ENCODE data around the gene GRIN2C. TPM values are rescaled to one million over a fixed set of nuclear protein-coding genes. Genes with fewer than 3 reads are reported as not detected.

The GRIN2C gene
- total and polyA plus RNA-seq, 2 donors (not counting 1 experiment from before 2014, with no cell fraction given), result 0.03 TPM; not detected in 1

GRCh38 chr17:74822939-74823367 lies 36.7 kb downstream of the GRIN2C start:
- peaks cover 0 to 10% of the 10 kb centered on the region in 2 experiments for H3K36me3 ChIP-seq (replicated peaks in 1 of 2; ENCODE audit: control extremely low read depth in 1 of 2, control insufficient read depth in 1 of 2, extremely low read depth in 1 of 2, insufficient read depth in 2 of 2, low read length in 1 of 2)
- no peaks in the 10 kb centered on the region for H3K9me3 ChIP-seq (ENCODE audit: control extremely low read depth in 1 of 3, control insufficient read depth in 2 of 3, insufficient read depth in 1 of 3, low read length in 2 of 3)

GRCh38 chr17:74822335-74822938 lies 37.2 kb downstream of the GRIN2C start:
- no peaks in the 10 kb centered on the region for H3K4me1 ChIP-seq (ENCODE audit: control insufficient read depth in 2 of 2, insufficient read depth in 2 of 2, low read length in 2 of 2)
- H3K27me3 ChIP-seq (replicated peaks in 1 of 4; ENCODE audit: control extremely low read depth in 1 of 4, control insufficient read depth in 3 of 4, insufficient read depth in 4 of 4, low read length in 3 of 4), result no peaks in the 10 kb centered on the region
- POLR2A ChIA-PET, result no interaction called here
- CTCF ChIA-PET, result no interaction called here
- peaks cover 0 to 8% of the 10 kb centered on the region in 2 experiments for H3K36me3 ChIP-seq (replicated peaks in 1 of 2; ENCODE audit: control extremely low read depth in 1 of 2, control insufficient read depth in 1 of 2, extremely low read depth in 1 of 2, insufficient read depth in 2 of 2, low read length in 1 of 2)
- H3K4me3 ChIP-seq (ENCODE audit: control extremely low read depth in 1 of 5, extremely low read depth in 1 of 5, insufficient read depth in 1 of 5, low read depth in 2 of 5, low read length in 4 of 5), result no peak overlapping the region
- no peak overlapping the region for H3K4me2 ChIP-seq (replicated peaks; ENCODE audit: low read depth, low read length, poor library complexity, severe bottlenecking)
- H4K20me1 ChIP-seq (ENCODE audit: control insufficient read depth, insufficient read depth, low read length, poor library complexity, severe bottlenecking), result no peaks in the 10 kb centered on the region
- H3K27ac ChIP-seq (ENCODE audit: low read length in 2 of 2), result no peak overlapping the region
- no peak overlapping the region for H3K27ac Mint-ChIP-seq
- H3K27me3 Mint-ChIP-seq, result no peaks in the 10 kb centered on the region
- no peak overlapping the region for H3K9ac ChIP-seq (ENCODE audit: low read length)
- no peaks in the 10 kb centered on the region for H3K4me1 Mint-ChIP-seq
- intact Hi-C loops (cut with micrococcal nuclease), result no loop called here
- ATAC-seq (ENCODE audit: low read depth) (no peak), DNase-seq (no peak)
- H3K9me3 ChIP-seq (ENCODE audit: control extremely low read depth in 1 of 3, control insufficient read depth in 2 of 3, insufficient read depth in 1 of 3, low read length in 2 of 3), result no peaks in the 10 kb centered on the region
- no peak overlapping the region for H3K4me3 Mint-ChIP-seq
- H2AFZ ChIP-seq (ENCODE audit: insufficient read depth, low read depth, low read length, poor library complexity, severe bottlenecking), result no peak overlapping the region
- TF ChIP-seq CTCF (IDR thresholded peaks at IDR 0.05) (no peak), EZH2 (IDR thresholded peaks at IDR 0.05; ENCODE audit: borderline replicate concordance, insufficient read depth, low read depth, low read length, poor library complexity, severe bottlenecking) (no peak)
- H3K9me3 Mint-ChIP-seq (ENCODE audit: insufficient read depth), result no peaks in the 10 kb centered on the region
- WGBS (ENCODE audit: insufficient coverage), result 90% methylated on average over 8 of the region's 15 CpGs
- no peaks in the 10 kb centered on the region for H3K79me2 ChIP-seq (ENCODE audit: control insufficient read depth, insufficient read depth, low read length)

More at GRCh38 chr17:74822939-74823367, 36.7 kb downstream of the GRIN2C start:
- 98% methylated on average over 7 of the region's 12 CpGs for WGBS (ENCODE audit: insufficient coverage)
- Histone ChIP-seq H3K27ac (ENCODE audit: low read length in 2 of 2) (no peak overlapping the region), H3K4me1 (ENCODE audit: control insufficient read depth in 2 of 2, insufficient read depth in 2 of 2, low read length in 2 of 2) (no peaks in the 10 kb centered on the region), H3K4me2 (replicated peaks; ENCODE audit: low read depth, low read length, poor library complexity, severe bottlenecking) (no peak overlapping the region), H3K4me3 (ENCODE audit: control extremely low read depth in 1 of 5, extremely low read depth in 1 of 5, insufficient read depth in 1 of 5, low read depth in 2 of 5, low read length in 4 of 5) (no peak overlapping the region), H3K79me2 (ENCODE audit: control insufficient read depth, insufficient read depth, low read length) (no peaks in the 10 kb centered on the region), H3K27me3 (replicated peaks in 1 of 4; ENCODE audit: control extremely low read depth in 1 of 4, control insufficient read depth in 3 of 4, insufficient read depth in 4 of 4, low read length in 3 of 4) (no peaks in the 10 kb centered on the region), H4K20me1 (ENCODE audit: control insufficient read depth, insufficient read depth, low read length, poor library complexity, severe bottlenecking) (no peaks in the 10 kb centered on the region), H3K9ac (ENCODE audit: low read length) (no peak overlapping the region), H2AFZ (ENCODE audit: insufficient read depth, low read depth, low read length, poor library complexity, severe bottlenecking) (no peak overlapping the region)
- H3K4me3 Mint-ChIP-seq, result no peak overlapping the region
- no peak for DNase-seq
- no peaks in the 10 kb centered on the region for H3K4me1 Mint-ChIP-seq
- ChIA-PET CTCF (no interaction called here), POLR2A (no interaction called here)
- ATAC-seq (ENCODE audit: low read depth), result no peak
- H3K27ac Mint-ChIP-seq, result no peak overlapping the region
- no peaks in the 10 kb centered on the region for H3K9me3 Mint-ChIP-seq (ENCODE audit: insufficient read depth)
- TF ChIP-seq CTCF (IDR thresholded peaks at IDR 0.05), result no peak
- TF ChIP-seq EZH2 (IDR thresholded peaks at IDR 0.05; ENCODE audit: borderline replicate concordance, insufficient read depth, low read depth, low read length, poor library complexity, severe bottlenecking), result no peak
- no peaks in the 10 kb centered on the region for H3K27me3 Mint-ChIP-seq
- intact Hi-C loops (cut with micrococcal nuclease), result no loop called here
